VCaP (cell line): ENCODE measurements around the gene DPPA2.
"Not testable (repeated sequence)": the region's sequence is repeated elsewhere in the genome, so short reads cannot be mapped to it uniquely, and the experiment has no call there.

Experiments
- H3K27ac ChIP-seq: fragments of 450-650 bp; 2 replicates; pipeline ENCODE4 v1.5.1; 2017
- CTCF ChIP-seq: fragments of 450-650 bp; conservative IDR thresholded peaks from 2 replicates; pipeline ENCODE4 v1.5.1; 2017; ENCODE audit warnings: mild to moderate bottlenecking, moderate library complexity

DPPA2 gene

GRCh38 chr3:109316162-109316730 lies at the start of gene DPPA2:
Gene DPPA2, minus strand, starts transcription at chr3:109316517. Its CDS starts 1,975 bp downstream, at chr3:109314542.
- no peak within 1 kb of the TSS for H3K27ac ChIP-seq
- no peak for TF ChIP-seq CTCF

- TF ChIP-seq CTCF = no peak
- no peak overlapping the region for H3K27ac ChIP-seq
Observed at GRCh38 chr3:109364088-109364487, 47.8 kb upstream of the DPPA2 start.

DNA sequence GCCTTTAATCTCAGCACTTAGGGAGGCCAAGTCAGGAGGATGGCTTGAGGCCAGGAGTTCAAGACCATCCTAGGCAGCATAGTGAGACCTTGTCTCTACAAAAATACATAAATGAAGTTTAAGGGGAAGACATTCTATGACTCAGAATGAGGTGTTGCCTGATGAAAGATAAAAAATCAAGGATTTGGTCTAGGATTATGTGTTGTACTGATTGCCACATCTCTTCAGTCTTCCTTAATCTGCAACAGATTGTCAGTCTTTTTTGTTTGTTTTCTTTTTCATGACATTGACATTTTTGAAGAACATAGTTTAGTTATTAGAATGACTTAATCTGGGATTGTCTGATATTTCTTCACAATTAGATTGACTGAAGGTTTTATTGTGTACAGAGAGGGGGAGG lies 47.3 kb upstream of the DPPA2 start:
- no peak for TF ChIP-seq CTCF
- H3K27ac ChIP-seq = no peak overlapping the region

GRCh38 chr3:109362823-109363222 lies 46.5 kb upstream of the DPPA2 start:
- no peak overlapping the region for H3K27ac ChIP-seq
- no peak for TF ChIP-seq CTCF

DNA sequence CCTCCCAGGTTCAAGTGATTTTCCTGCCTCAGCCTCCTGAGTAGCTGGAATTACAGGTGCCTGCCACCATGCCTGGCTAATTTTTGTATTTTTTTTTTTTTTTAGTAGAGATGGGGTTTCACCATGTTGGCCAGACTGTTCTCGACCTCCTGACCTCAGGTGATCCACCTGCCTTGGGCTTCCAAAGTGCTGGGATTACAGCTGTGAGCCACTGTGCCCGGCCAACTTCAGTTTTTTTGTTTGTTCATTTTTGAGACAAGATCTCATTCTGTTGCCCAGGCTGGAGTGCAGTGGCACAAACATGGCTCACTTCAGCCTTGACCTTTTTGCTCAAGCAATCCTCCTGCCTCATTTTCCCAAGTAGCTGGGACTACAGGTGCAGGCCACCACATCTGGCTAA lies 42.5 kb upstream of the DPPA2 start:
- not testable (repeated sequence) for H3K27ac ChIP-seq

DNA sequence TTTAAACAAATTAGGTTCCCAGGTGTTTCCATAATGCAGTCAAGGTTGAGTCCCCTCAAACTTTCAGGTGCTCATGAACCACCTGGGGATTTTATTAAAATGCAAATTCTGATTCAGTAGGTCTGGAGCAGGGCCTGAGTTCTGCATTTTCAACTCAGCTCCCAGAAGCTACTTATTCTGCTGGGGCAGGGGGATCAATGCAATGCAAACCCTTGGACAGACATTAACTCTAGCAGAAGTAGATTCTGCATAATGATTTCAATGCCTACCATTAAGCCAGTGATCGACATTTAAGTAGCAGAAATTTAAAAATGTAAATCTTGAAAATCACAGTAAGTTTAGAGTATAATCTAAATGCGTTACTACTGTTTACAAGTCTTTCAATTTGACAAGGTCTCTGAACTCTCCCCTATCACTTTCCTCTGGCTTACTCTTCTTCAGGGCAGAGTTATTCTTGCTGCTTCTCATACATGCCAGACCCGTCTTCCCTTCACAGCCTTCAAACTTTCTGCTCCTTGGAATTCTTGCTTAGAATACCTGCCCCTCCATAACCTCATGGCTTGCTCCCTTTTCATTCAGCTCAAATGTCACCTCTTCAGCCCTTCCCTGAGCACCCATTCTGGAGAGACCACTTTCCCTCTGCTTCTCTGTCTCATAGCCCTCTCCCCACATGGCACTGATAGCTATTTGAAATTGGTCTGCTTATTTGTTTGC lies 40.3 kb upstream of the DPPA2 start:
- no peak overlapping the region for H3K27ac ChIP-seq

GRCh38 chr3:109355625-109356441 lies 39.5 kb upstream of the DPPA2 start:
- H3K27ac ChIP-seq = no peak overlapping the region
- TF ChIP-seq CTCF = no peak

More for the DNA sequence above, 40.3 kb upstream of the DPPA2 start:
- no peak for TF ChIP-seq CTCF
